ENCODE data around the gene KPTN.
A peak's percentile ranks its signal among the peaks of the same experiment; 100 is the strongest.

The KPTN gene

GRCh38 chr19:47483800-47484690 is at the start of gene KPTN:
Gene KPTN, minus strand, starts transcription at chr19:47484219. Its CDS starts 59 bp downstream, at chr19:47484160.
- peak; percentile 90 for DNase-seq

- no peak for DNase-seq
Observed at GRCh38 chr19:47531640-47532387, 47.8 kb upstream of the KPTN start.

GRCh38 chr19:47529018-47529742 is 45.2 kb upstream of the KPTN start:
- no peak for DNase-seq

GRCh38 chr19:47526798-47527197 is 42.8 kb upstream of the KPTN start:
- DNase-seq = no peak

- no peak for DNase-seq
Observed at GRCh38 chr19:47523473-47523872, 39.5 kb upstream of the KPTN start.

- DNase-seq = no peak
Observed at GRCh38 chr19:47521473-47522180, 37.6 kb upstream of the KPTN start.

- no peak for DNase-seq
Observed at GRCh38 chr19:47520839-47521238, 36.8 kb upstream of the KPTN start.

- DNase-seq = no peak
Observed at GRCh38 chr19:47520343-47520806, 36.4 kb upstream of the KPTN start.

- DNase-seq = no peak
Observed at GRCh38 chr19:47518854-47519253, 34.8 kb upstream of the KPTN start.

- peak; percentile 62 for DNase-seq
Observed at GRCh38 chr19:47518139-47518538, 34.1 kb upstream of the KPTN start.

GRCh38 chr19:47514869-47515588 is 31.0 kb upstream of the KPTN start, which contains the start of gene NAPA:
Gene NAPA, minus strand, starts transcription at chr19:47515063. Its CDS starts 123 bp downstream, at chr19:47514940.
- DNase-seq = peak; percentile 100

GRCh38 chr19:47514151-47514868 is 30.3 kb upstream of the KPTN start:
- DNase-seq = no peak

- no peak for DNase-seq
Observed at GRCh38 chr19:47512948-47513319, 28.9 kb upstream of the KPTN start.

- no peak for DNase-seq
Observed at GRCh38 chr19:47512183-47512947, 28.3 kb upstream of the KPTN start.

- DNase-seq = no peak
Observed at GRCh38 chr19:47511681-47512080, 27.7 kb upstream of the KPTN start.

GRCh38 chr19:47511128-47511517 is 27.1 kb upstream of the KPTN start:
- DNase-seq = no peak

GRCh38 chr19:47510516-47511127 is 26.6 kb upstream of the KPTN start:
- no peak for DNase-seq

GRCh38 chr19:47509973-47510372 is 26.0 kb upstream of the KPTN start:
- no peak for DNase-seq

GRCh38 chr19:47509170-47509847 is 25.3 kb upstream of the KPTN start:
- no peak for DNase-seq
